Peyer's patch (tissue), 4 donors: ENCODE data around the gene PRICKLE4. TPM values are rescaled to one million over a fixed set of nuclear protein-coding genes. Genes with fewer than 3 reads are reported as not detected.

Experiments used
- DNase-seq, 3 donors: peaks; one replicate each; pipeline ENCODE4 v3.0.0-alpha.2; 2017 to 2019
- H3K27ac ChIP-seq, 4 donors: fragments of 200-600 bp; sonication (generic); one replicate each; pipeline ENCODE4 v1.5.1; 2016 to 2019
- H3K27me3 ChIP-seq, 2 donors: fragments of 200-600 bp; sonication (generic); one replicate each; pipeline ENCODE4 v1.5.1; 2019
- H3K36me3 ChIP-seq, 3 donors: fragments of 200-600 bp; sonication (generic); one replicate each; pipeline ENCODE4 v1.5.1; 2016 to 2019
- H3K4me1 ChIP-seq, 4 donors: fragments of 200-600 bp; sonication (generic); one replicate each; pipeline ENCODE4 v1.5.1; 2016 to 2019
- H3K4me3 ChIP-seq, 4 donors: fragments of 200-600 bp; sonication (generic); 1 replicate in 3 of 4; 2 replicates in 1 of 4; pipeline ENCODE4 v1.5.1; 2016 to 2019; ENCODE audit warnings: mild to moderate bottlenecking in 1 of 4
- H3K9me3 ChIP-seq, 4 donors: fragments of 200-600 bp; sonication (generic); one replicate each; pipeline ENCODE4 v1.5.1; 2016 to 2019; ENCODE audit warnings: mild to moderate bottlenecking in 1 of 4
- POLR2A ChIP-seq, 2 donors: fragments of 450-650 bp; IDR thresholded peaks; one replicate each; pipeline ENCODE4 v1.5.1; 2017; ENCODE audit warnings: antibody characterized with exemption in 2 of 2, mild to moderate bottlenecking in 2 of 2, moderate library complexity in 2 of 2
- total RNA-seq, 4 donors: library from RNA; depleted of rRNA; stranded (reverse); fragments of >200 nt; gene quantifications; one replicate each; pipeline ENCODE4 v1.1.0, GENCODE V29; 2016
- TF ChIP-seq, protein P1 (sequence below), 6 experiments: fragments of 450-650 bp in 4 of 6; fragments of 200-600 bp in 2 of 6; sonication (generic) in 1 of 6; IDR thresholded peaks; one replicate each; pipeline ENCODE4 v1.5.1; 2017 to 2019; ENCODE audit warnings: antibody characterized with exemption in 6 of 6, mild to moderate bottlenecking in 3 of 6, moderate library complexity in 1 of 6

The PRICKLE4 gene
- total RNA-seq, 4 donors from 2014 or later: 3.8 to 23.4 (median 16.8) TPM

DNA sequence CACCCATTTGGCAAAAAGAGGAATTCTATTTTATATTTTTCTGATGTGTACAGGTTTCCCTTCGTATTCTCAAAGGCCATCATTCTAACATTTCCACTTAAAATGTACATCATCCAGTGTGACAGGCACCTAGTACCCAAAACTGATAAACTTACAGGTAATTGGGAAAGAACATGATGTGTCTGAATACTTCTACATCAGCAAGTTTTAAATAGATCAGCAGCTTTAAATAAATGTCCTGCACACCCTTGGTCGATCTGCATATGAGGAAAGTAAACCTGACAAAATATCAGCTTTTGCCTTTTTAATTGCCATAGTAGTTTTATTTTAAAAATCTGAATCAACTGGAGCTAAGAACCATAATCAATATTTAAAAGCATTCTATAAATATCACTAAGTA lies 33.4 kb downstream of the PRICKLE4 start:
- Histone ChIP-seq H3K9me3 (no peaks in the 10 kb centered on the region), H3K4me3 (no peak overlapping the region), H3K27me3 (no peaks in the 10 kb centered on the region), H3K36me3 (no peaks in the 10 kb centered on the region), H3K4me1 (no peaks in the 10 kb centered on the region), H3K27ac (no peak overlapping the region)
- DNase-seq: no peak
- TF ChIP-seq, protein P1, sequence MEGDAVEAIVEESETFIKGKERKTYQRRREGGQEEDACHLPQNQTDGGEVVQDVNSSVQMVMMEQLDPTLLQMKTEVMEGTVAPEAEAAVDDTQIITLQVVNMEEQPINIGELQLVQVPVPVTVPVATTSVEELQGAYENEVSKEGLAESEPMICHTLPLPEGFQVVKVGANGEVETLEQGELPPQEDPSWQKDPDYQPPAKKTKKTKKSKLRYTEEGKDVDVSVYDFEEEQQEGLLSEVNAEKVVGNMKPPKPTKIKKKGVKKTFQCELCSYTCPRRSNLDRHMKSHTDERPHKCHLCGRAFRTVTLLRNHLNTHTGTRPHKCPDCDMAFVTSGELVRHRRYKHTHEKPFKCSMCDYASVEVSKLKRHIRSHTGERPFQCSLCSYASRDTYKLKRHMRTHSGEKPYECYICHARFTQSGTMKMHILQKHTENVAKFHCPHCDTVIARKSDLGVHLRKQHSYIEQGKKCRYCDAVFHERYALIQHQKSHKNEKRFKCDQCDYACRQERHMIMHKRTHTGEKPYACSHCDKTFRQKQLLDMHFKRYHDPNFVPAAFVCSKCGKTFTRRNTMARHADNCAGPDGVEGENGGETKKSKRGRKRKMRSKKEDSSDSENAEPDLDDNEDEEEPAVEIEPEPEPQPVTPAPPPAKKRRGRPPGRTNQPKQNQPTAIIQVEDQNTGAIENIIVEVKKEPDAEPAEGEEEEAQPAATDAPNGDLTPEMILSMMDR (IDR thresholded peaks at IDR 0.05): no peak
- no peak for TF ChIP-seq POLR2A (IDR thresholded peaks at IDR 0.05)

DNA sequence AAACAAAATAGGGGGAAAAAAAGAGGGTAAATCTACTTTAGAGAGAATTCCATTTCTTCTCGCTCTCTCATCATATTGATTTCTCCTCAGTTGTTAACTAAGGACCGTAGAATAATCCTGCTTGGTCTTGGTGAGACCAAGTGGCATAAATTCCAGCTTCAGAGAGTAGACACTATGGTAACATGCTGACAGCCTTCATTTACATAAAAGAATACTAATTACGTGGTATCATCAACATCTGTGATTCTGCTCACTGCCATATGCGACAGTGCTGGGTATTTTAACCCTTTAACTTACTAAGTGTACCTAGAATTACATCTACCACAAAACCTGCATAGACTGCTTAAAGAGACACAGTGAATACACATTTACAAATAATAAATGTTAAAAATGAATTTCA lies 34.0 kb downstream of the PRICKLE4 start:
- no peaks in the 10 kb centered on the region for H3K27me3 ChIP-seq
- DNase-seq: no peak
- H3K4me1 ChIP-seq: no peaks in the 10 kb centered on the region
- TF ChIP-seq POLR2A (IDR thresholded peaks at IDR 0.05): no peak
- TF ChIP-seq, protein P1 (IDR thresholded peaks at IDR 0.05): no peak
- H3K4me3 ChIP-seq: no peak overlapping the region
- H3K36me3 ChIP-seq: no peaks in the 10 kb centered on the region
- H3K9me3 ChIP-seq: no peaks in the 10 kb centered on the region
- H3K27ac ChIP-seq: no peak overlapping the region

DNA sequence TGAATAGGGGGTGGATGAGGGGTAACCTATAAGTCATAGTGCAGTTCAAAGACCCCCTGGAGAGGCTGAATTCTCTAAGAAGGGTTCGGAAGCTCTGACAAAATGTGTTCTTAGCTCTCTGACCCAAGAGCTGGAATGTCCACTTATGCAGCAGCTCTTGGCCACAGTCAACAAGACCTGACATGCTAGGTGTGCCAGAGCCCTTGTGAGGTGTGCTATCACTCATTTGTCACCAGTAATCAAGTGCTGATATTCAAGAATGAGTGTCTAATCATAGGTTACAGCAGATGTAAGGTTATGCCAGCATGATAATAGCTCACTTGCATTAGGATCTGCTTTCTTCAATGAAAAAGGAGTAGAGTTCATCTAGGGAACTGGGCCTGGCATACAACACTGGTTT lies 35.0 kb downstream of the PRICKLE4 start:
- no peak for DNase-seq
- H3K27ac ChIP-seq: no peak overlapping the region
- TF ChIP-seq, protein P1 (IDR thresholded peaks at IDR 0.05): no peak
- TF ChIP-seq POLR2A (IDR thresholded peaks at IDR 0.05): no peak
- no peaks in the 10 kb centered on the region for H3K36me3 ChIP-seq
- no peaks in the 10 kb centered on the region for H3K9me3 ChIP-seq
- H3K4me1 ChIP-seq: no peaks in the 10 kb centered on the region
- no peak overlapping the region for H3K4me3 ChIP-seq
- H3K27me3 ChIP-seq: no peaks in the 10 kb centered on the region

DNA sequence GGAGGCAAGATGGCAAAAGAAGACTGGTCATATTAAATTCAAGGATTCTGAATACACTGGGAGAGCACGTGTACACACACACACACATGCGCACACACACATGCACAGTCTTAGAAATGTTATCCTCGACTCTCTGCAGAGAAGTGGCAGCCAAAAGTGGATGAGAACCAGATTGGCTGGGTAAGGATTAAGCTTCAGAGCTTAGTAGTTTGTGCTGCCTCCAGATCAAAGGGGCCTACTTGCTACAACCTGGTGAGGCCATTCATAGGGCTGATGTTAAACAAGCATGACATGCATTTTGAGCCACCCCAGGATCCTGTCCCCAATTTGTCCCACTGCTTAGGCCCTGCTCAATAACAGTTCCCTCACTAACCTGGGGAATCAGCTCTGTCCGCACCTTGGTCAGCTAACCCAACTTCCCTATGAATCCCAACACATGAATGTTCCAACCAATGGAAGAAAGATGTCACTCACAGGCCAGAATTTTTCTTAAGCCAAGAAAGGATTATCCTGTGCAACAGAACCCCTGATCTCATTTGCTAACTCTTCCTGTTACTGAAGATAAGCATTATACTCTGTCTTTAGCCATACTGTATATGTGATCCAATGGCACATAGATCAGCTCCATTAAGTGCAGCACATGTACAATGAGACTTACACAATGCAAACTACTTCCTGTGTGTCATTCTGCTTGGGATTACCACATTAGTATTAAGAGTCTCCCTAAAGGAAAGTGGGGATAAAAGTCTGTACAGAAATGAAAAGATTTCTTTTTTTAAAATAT lies 37.9 kb downstream of the PRICKLE4 start:
- H3K36me3 ChIP-seq: no peaks in the 10 kb centered on the region
- DNase-seq: no peak
- H3K27me3 ChIP-seq: no peaks in the 10 kb centered on the region
- no peaks in the 10 kb centered on the region for H3K9me3 ChIP-seq
- no peak for TF ChIP-seq POLR2A (IDR thresholded peaks at IDR 0.05)
- TF ChIP-seq, protein P1 (IDR thresholded peaks at IDR 0.05): no peak
- no peak overlapping the region for H3K4me3 ChIP-seq
- no peak overlapping the region for H3K27ac ChIP-seq
- no peaks in the 10 kb centered on the region for H3K4me1 ChIP-seq

DNA sequence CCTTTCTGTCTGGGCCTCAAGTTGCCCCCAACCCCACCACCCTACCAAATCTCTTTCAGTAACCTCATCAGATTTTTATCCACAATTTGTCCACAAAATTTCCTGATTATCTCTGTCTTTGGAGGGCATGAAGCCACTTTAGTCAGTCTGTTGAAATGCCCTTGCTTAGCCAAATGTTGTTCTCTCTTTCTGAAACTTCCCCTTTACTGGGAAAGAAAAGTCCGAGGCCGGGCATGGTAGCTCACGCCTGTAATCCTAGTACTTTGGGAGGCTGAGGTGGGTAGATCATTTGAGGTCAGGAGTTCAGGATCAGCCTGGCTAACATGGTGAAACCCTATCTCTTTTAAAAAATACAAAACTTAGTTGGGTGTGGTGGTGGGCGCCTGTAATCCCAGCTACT lies 40.7 kb downstream of the PRICKLE4 start:
- Histone ChIP-seq H3K4me1 (no peaks in the 10 kb centered on the region), H3K36me3 (no peaks in the 10 kb centered on the region), H3K27me3 (no peaks in the 10 kb centered on the region), H3K4me3 (no peak overlapping the region), H3K9me3 (no peaks in the 10 kb centered on the region), H3K27ac (no peak overlapping the region)
- TF ChIP-seq, protein P1 (IDR thresholded peaks at IDR 0.05): no peak
- TF ChIP-seq POLR2A (IDR thresholded peaks at IDR 0.05): no peak
- DNase-seq: no peak
